BE2C (cell line): ENCODE results near the gene SFT2D3.

Experiments
- DNase-seq: peaks from one replicate; pipeline ENCODE4 v3.0.0-alpha.2; 2020
- H3K27me3 ChIP-seq: fragments of 250-450 bp; sonication (Bioruptor Pico); 2 replicates; pipeline ENCODE4 v1.5.1; 2020; ENCODE audit warnings: mild to moderate bottlenecking
- H3K36me3 ChIP-seq: fragments of 250-450 bp; sonication (Bioruptor Pico); 2 replicates; pipeline ENCODE4 v1.5.1; 2020; ENCODE audit warnings: mild to moderate bottlenecking
- H3K4me1 ChIP-seq: fragments of 250-450 bp; sonication (Bioruptor Pico); 2 replicates; pipeline ENCODE4 v1.5.1; 2020
- H3K4me3 ChIP-seq: 2 replicates; pipeline ENCODE4 v1.5.1; 2011; ENCODE audit warnings: low read depth, low read length
- H3K9me3 ChIP-seq: fragments of 250-450 bp; sonication (Bioruptor Pico); 2 replicates; pipeline ENCODE4 v1.5.1; 2020
- TF ChIP-seq, protein P1 (sequence below): IDR thresholded peaks from 2 replicates; pipeline ENCODE4 v1.5.1; 2012; ENCODE audit warnings: mild to moderate bottlenecking, low read depth, low read length

Gene SFT2D3

DNA sequence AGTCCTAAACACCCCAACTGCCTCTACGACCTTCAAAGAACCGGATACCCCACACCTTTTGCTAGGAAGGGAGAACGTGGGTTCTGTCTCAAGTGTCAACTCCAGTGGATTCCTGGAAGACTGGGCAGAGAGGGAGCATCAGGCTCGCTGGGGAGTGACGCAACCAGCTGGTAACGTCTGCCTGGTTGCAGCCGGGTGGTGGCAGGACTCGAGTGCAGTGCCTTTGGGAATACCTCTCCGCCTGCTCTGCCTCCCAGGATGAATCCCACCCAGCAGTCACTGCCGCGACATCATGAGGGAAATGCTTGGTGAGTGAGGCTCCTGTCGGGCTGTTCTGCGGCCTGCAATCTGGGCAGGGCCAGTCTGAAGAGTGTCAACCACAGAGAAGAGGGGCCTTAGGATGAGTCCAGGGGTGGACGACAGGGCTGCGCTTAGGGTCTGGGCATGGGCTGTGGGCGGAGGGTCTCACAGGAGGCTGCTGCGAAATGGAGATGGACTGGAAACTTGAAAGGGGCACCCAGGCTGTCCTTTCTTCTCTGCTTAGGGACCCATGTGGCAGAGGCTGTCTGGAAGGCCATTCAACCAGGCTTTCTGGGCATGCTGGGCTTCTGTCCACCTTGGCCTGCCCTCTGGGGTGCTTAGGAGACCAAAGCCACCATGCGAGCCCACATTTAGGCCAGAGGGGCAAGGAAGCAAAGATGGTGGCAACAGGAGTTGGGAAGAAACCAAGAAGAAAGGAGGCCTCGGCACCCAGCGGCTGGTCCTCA, 42.5 kb upstream of the SFT2D3 start:
- H3K9me3 ChIP-seq = no peaks in the 10 kb centered on the region
- TF ChIP-seq, protein P1, sequence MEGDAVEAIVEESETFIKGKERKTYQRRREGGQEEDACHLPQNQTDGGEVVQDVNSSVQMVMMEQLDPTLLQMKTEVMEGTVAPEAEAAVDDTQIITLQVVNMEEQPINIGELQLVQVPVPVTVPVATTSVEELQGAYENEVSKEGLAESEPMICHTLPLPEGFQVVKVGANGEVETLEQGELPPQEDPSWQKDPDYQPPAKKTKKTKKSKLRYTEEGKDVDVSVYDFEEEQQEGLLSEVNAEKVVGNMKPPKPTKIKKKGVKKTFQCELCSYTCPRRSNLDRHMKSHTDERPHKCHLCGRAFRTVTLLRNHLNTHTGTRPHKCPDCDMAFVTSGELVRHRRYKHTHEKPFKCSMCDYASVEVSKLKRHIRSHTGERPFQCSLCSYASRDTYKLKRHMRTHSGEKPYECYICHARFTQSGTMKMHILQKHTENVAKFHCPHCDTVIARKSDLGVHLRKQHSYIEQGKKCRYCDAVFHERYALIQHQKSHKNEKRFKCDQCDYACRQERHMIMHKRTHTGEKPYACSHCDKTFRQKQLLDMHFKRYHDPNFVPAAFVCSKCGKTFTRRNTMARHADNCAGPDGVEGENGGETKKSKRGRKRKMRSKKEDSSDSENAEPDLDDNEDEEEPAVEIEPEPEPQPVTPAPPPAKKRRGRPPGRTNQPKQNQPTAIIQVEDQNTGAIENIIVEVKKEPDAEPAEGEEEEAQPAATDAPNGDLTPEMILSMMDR = no peak
- no peaks in the 10 kb centered on the region for H3K36me3 ChIP-seq
- no peaks in the 10 kb centered on the region for H3K4me1 ChIP-seq
- peaks cover 1% of the 10 kb centered on the region; the same call in 1 of the 2 replicates for H3K27me3 ChIP-seq
- no peak overlapping the region for H3K4me3 ChIP-seq
- DNase-seq = peak; percentile 1

DNA sequence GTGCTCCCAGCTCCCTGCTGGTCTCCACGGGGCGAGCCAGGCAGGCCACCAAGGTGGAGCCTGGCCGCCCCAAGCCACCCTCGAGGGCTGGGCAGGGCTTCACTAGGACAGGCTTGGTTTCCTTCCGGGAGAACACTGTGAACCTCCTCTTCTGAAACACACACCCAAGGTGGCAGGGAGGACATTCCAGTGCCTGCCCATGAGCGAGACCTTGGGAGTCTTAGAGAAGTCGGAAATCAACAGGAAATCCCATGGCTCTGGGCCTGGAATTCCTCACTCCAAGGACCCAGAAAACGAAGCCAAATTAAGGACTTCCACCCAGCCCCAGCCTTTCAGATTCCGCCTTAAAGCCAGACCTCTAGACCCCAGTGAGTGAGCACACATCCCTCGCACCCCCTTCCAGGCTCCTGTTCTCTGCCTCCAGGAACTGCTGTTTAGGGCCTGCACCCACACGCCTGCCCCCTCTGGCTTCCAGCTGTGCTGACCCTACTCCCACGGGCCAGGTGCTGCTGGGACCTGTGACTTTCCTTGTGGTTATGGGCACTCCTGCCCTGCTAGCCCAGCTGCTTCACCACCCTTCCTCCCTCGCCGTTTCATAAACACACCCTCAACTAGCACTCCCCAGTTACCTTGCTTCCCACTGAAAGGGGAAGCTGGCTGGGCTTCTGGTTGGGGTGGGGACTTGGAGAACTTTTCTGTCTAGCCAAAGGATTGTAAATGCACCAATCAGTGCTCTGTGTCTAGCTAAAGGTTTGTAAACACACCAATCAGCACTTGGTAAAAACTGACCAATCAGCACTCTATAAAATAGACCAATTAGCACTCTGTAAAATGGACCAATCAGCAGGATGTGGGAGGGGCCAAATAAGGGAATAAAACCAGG, 41.6 kb upstream of the SFT2D3 start:
- TF ChIP-seq, protein P1 = no peak
- DNase-seq = peak; percentile 2
- H3K36me3 ChIP-seq = no peaks in the 10 kb centered on the region

DNA sequence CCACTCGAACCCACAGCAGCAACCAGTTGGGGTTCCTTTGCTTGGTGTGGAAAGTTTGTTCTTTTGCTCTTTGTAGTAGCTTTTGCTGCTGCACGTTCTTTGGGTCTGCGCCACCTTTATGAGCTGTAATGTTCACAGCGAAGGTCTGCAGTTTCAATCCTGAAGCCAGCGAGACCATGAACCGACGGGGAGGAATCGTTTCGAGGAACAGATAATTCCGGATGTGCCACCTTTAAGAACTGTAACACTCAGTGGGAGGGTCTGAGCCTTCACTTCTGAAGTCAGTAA, 41.1 kb upstream of the SFT2D3 start:
- DNase-seq = no peak
- peaks cover 15% of the 10 kb centered on the region for H3K27me3 ChIP-seq
- H3K4me1 ChIP-seq = no peaks in the 10 kb centered on the region
- TF ChIP-seq, protein P1 = no peak
- H3K9me3 ChIP-seq = no peaks in the 10 kb centered on the region
- H3K36me3 ChIP-seq = no peaks in the 10 kb centered on the region
- no peak overlapping the region for H3K4me3 ChIP-seq

More for the DNA sequence above, 41.6 kb upstream of the SFT2D3 start:
- H3K9me3 ChIP-seq = no peaks in the 10 kb centered on the region
- peaks cover 9% of the 10 kb centered on the region for H3K27me3 ChIP-seq
- no peaks in the 10 kb centered on the region for H3K4me1 ChIP-seq
- no peak overlapping the region for H3K4me3 ChIP-seq

DNA sequence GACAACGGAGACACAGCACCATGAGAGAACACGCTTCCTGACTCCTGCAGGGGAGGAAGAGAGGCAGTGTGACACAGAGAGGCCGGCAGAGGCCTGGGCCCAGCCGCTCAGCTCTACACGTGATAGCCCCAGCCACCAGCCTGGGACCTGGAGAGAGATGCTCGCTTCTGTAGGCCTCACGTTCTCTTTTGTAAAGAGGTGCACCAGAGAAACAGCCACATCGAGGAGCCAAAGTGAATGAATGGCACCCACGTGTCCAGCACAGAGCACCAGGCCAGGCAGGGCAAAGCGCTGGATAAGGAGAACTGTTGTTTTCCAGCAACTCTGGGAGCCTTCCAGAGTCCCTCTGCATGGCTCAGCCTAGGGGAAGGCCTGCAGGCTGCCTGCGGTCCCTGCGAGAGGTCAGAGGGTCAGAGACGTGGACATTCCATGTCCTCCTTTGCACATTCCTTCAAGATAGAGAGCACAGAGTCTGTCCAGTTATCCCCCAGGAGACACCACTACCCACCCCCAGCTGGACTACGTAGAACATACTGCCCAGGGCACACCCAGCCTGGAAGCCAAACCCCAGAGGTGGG, 40.1 kb upstream of the SFT2D3 start:
- no peaks in the 10 kb centered on the region for H3K4me1 ChIP-seq
- no peak overlapping the region for H3K4me3 ChIP-seq
- TF ChIP-seq, protein P1 = no peak
- H3K27me3 ChIP-seq = peaks cover 18% of the 10 kb centered on the region
- DNase-seq = peak; percentile 0
- no peaks in the 10 kb centered on the region for H3K9me3 ChIP-seq
- H3K36me3 ChIP-seq = no peaks in the 10 kb centered on the region

DNA sequence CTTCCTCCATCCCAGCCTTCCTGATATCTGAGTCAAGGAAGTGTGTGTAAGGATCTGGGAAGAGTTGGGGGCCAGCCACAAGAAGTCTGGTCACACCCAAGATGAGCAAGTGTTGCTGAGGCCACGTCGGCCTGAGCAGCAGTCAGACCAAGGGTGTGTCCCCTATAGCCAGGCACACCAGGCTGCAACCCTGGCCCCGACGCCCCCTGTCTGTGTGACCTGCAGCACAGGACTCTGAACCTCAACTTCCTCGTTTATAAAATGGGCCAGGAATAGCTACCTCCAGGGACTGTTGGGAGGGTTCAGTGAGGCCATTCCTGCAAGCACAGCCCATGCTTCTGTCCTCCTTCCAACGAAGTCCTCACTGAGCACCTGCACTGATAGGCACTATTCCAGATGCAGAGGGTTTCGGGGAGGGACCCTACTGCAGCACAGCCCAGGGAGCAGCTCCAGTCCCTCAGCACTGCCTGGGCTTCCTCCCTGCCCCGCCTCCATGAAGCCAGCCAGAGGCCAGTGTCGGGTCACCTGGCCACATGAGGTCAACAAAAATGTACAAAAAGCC, 39.3 kb upstream of the SFT2D3 start:
- no peaks in the 10 kb centered on the region for H3K9me3 ChIP-seq
- TF ChIP-seq, protein P1 = no peak
- H3K4me1 ChIP-seq = no peaks in the 10 kb centered on the region
- peaks cover 18% of the 10 kb centered on the region for H3K27me3 ChIP-seq
- H3K4me3 ChIP-seq = no peak overlapping the region
- no peaks in the 10 kb centered on the region for H3K36me3 ChIP-seq
- DNase-seq = no peak
